ENCODE data around the gene LRP4. TPM values are rescaled to one million over a fixed set of nuclear protein-coding genes. Genes with fewer than 3 reads are reported as not detected.

LRP4 gene
- total and polyA plus RNA-seq, 7 donors: 2.1 to 17.6 (median 4.9) TPM

- no peak for DNase-seq
- TF ChIP-seq EP300 (IDR thresholded peaks at IDR 0.05): no peak
- TF ChIP-seq POLR2AphosphoS5 (IDR thresholded peaks at IDR 0.05): no peak
- no peak for TF ChIP-seq POLR2A (IDR thresholded peaks at IDR 0.05)
- TF ChIP-seq CTCF (IDR thresholded peaks at IDR 0.05): no peak
- Histone ChIP-seq H3K4me3 (no peak overlapping the region), H3K27me3 (no peaks in the 10 kb centered on the region), H3K27ac (no peak overlapping the region), H3K9me3 (no peaks in the 10 kb centered on the region), H3K36me3 (peaks cover 0 to 10% (median 5%) of the 10 kb centered on the region in 4 donors), H3K4me1 (peaks cover 0 to 11% (median 8%) of the 10 kb centered on the region in 4 donors)
- intact Hi-C loops (cut with DNase I): no loop called here
- WGBS, 2 donors: 92 to 96% methylated on average over 16 of the region's 16 CpGs
Observed at GRCh38 chr11:46894506-46894905, 23.8 kb downstream of the LRP4 start.

- no peak overlapping the region for H3K27ac ChIP-seq
- peaks cover 0 to 11% (median 8%) of the 10 kb centered on the region in 4 donors for H3K4me1 ChIP-seq
- no peak overlapping the region for H3K4me3 ChIP-seq
- H3K9me3 ChIP-seq: no peaks in the 10 kb centered on the region
- no peaks in the 10 kb centered on the region for H3K27me3 ChIP-seq
- TF ChIP-seq POLR2A (IDR thresholded peaks at IDR 0.05): no peak
- no peak for TF ChIP-seq EP300 (IDR thresholded peaks at IDR 0.05)
- no peak for TF ChIP-seq POLR2AphosphoS5 (IDR thresholded peaks at IDR 0.05)
- TF ChIP-seq CTCF (IDR thresholded peaks at IDR 0.05): no peak
- peaks cover 0 to 7% (median 3%) of the 10 kb centered on the region in 4 donors for H3K36me3 ChIP-seq
- 90 to 92% methylated on average over 9 of the region's 9 CpGs for WGBS, 2 donors
- intact Hi-C loops (cut with DNase I): no loop called here
- no peak for DNase-seq
Observed at GRCh38 chr11:46892838-46893237, 25.5 kb downstream of the LRP4 start.

GRCh38 chr11:46892109-46892508, 26.2 kb downstream of the LRP4 start:
- Histone ChIP-seq H3K27ac (no peak overlapping the region), H3K9me3 (no peaks in the 10 kb centered on the region), H3K4me1 (peaks cover 0 to 11% (median 8%) of the 10 kb centered on the region in 4 donors), H3K27me3 (no peaks in the 10 kb centered on the region), H3K4me3 (no peak overlapping the region), H3K36me3 (peaks cover 0 to 7% (median 3%) of the 10 kb centered on the region in 4 donors)
- TF ChIP-seq CTCF (IDR thresholded peaks at IDR 0.05) (no peak), EP300 (IDR thresholded peaks at IDR 0.05) (no peak)
- intact Hi-C loops (cut with DNase I): no loop called here
- WGBS, 2 donors: 85 to 97% methylated on average over 2 of the region's 2 CpGs
- no peak for DNase-seq

- H3K36me3 ChIP-seq: peaks cover 0 to 18% (median 3%) of the 10 kb centered on the region in 4 donors
- H3K4me1 ChIP-seq: peaks cover 0 to 6% (median 2%) of the 10 kb centered on the region in 4 donors
- intact Hi-C loops (cut with DNase I): no loop called here
- H3K27me3 ChIP-seq: no peaks in the 10 kb centered on the region
- no peaks in the 10 kb centered on the region for H3K9me3 ChIP-seq
- no peak for DNase-seq
- TF ChIP-seq POLR2A (IDR thresholded peaks at IDR 0.05) (no peak), POLR2AphosphoS5 (IDR thresholded peaks at IDR 0.05) (no peak), CTCF (IDR thresholded peaks at IDR 0.05) (no peak), EP300 (IDR thresholded peaks at IDR 0.05) (no peak)
- 98% methylated on average over 2 of the region's 2 CpGs for WGBS, 2 donors
- H3K27ac ChIP-seq: no peak overlapping the region
- no peak overlapping the region for H3K4me3 ChIP-seq
Observed at GRCh38 chr11:46890665-46891064, 27.7 kb downstream of the LRP4 start.

All from sigmoid colon (tissue), 7 donors.